DOHH2 (cell line): ENCODE results near the gene ZNF23.

ENCODE experiments used
- CTCF ChIP-seq: fragments of 200-600 bp; sonication (generic); IDR thresholded peaks from one replicate; pipeline ENCODE4 v1.5.1; 2014; ENCODE audit warnings: antibody characterized with exemption, mild to moderate bottlenecking, low read depth, low read length; ENCODE audit not compliant: poor library complexity, severe bottlenecking
- EZH2phosphoT487 ChIP-seq: fragments of 200-600 bp; sonication (generic); IDR thresholded peaks from 2 replicates; pipeline ENCODE4 v1.6.1; 2017; ENCODE audit warnings: borderline replicate concordance, mild to moderate bottlenecking, antibody characterized with exemption, low read length, moderate library complexity, mixed read lengths

- no peak for TF ChIP-seq CTCF
- TF ChIP-seq EZH2phosphoT487: no peak
Measured at GRCh38 chr16:71410146-71410545, 51.9 kb downstream of the ZNF23 start.
